ENCODE measurements around the gene RTRAF. TPM values are rescaled to one million over a fixed set of nuclear protein-coding genes. Genes with fewer than 3 reads are reported as not detected.

RTRAF gene
- total and polyA plus RNA-seq, 8 donors, result 4.9 to 202 (median 144) TPM

GRCh38 chr14:51978681-51979085 is 10.7 kb upstream of the RTRAF start:
- peaks cover 0 to 10% (median 4%) of the 10 kb centered on the region in 4 donors for H3K4me1 ChIP-seq
- no peak overlapping the region for H3K4me3 ChIP-seq
- WGBS, 5 donors, result 15 to 45% (median 20%) methylated on average over 2 of the region's 2 CpGs
- no peaks in the 10 kb centered on the region for H3K27me3 ChIP-seq
- intact Hi-C loops (cut with DNase I; ENCODE audit: low total_unique reads), result no loop called here
- no peaks in the 10 kb centered on the region for H3K36me3 ChIP-seq
- H3K27ac ChIP-seq, result no peak overlapping the region
- TF ChIP-seq POLR2AphosphoS5 (IDR thresholded peaks at IDR 0.05) (no peak), EP300 (IDR thresholded peaks at IDR 0.05) (no peak), POLR2A (IDR thresholded peaks at IDR 0.05) (no peak), CTCF (IDR thresholded peaks at IDR 0.05) (no peak)
- DNase-seq, result no peak
- no peaks in the 10 kb centered on the region for H3K9me3 ChIP-seq

GRCh38 chr14:51979088-51979709 is 10.1 kb upstream of the RTRAF start:
- peak; percentile 88 to 93 for DNase-seq
- peak in 1 of 3 donors; percentile 49 for TF ChIP-seq POLR2AphosphoS5 (IDR thresholded peaks at IDR 0.05)
- TF ChIP-seq POLR2A (IDR thresholded peaks at IDR 0.05), result no peak
- TF ChIP-seq EP300 (IDR thresholded peaks at IDR 0.05), result no peak
- peak in 6 of 7 experiments; percentile 56 to 93 (median 90) for TF ChIP-seq CTCF (IDR thresholded peaks at IDR 0.05)
- H3K36me3 ChIP-seq, result no peaks in the 10 kb centered on the region
- no peaks in the 10 kb centered on the region for H3K9me3 ChIP-seq
- H3K27ac ChIP-seq, result no peak overlapping the region
- peaks cover 0 to 10% (median 4%) of the 10 kb centered on the region in 4 donors for H3K4me1 ChIP-seq
- WGBS, 5 donors, result 21 to 24% (median 23%) methylated on average over 17 of the region's 17 CpGs
- H3K27me3 ChIP-seq, result no peaks in the 10 kb centered on the region
- no peak overlapping the region for H3K4me3 ChIP-seq
- intact Hi-C loops (cut with DNase I; ENCODE audit: low total_unique reads), result no loop called here

- peaks cover 0 to 10% (median 4%) of the 10 kb centered on the region in 4 donors for H3K4me1 ChIP-seq
- no peak for DNase-seq
- H3K4me3 ChIP-seq, result no peak overlapping the region
- 76 to 88% (median 84%) methylated on average over 4 of the region's 4 CpGs for WGBS, 5 donors
- TF ChIP-seq EP300 (IDR thresholded peaks at IDR 0.05), result no peak
- TF ChIP-seq POLR2AphosphoS5 (IDR thresholded peaks at IDR 0.05), result no peak
- TF ChIP-seq CTCF (IDR thresholded peaks at IDR 0.05), result no peak
- no peak for TF ChIP-seq POLR2A (IDR thresholded peaks at IDR 0.05)
- intact Hi-C loops (cut with DNase I; ENCODE audit: low total_unique reads), result no loop called here
- H3K27ac ChIP-seq, result no peak overlapping the region
- H3K36me3 ChIP-seq, result no peaks in the 10 kb centered on the region
- H3K9me3 ChIP-seq, result no peaks in the 10 kb centered on the region
- H3K27me3 ChIP-seq, result no peaks in the 10 kb centered on the region
Observed at GRCh38 chr14:51981218-51981854, 8.0 kb upstream of the RTRAF start.

- Histone ChIP-seq H3K27ac (peak overlapping the region in 4 of 5 donors; percentile 93 to 96 (median 94)), H3K4me1 (peaks cover 13 to 43% (median 30%) of the 10 kb centered on the region in 4 donors), H3K27me3 (no peaks in the 10 kb centered on the region), H3K36me3 (peaks cover 0 to 22% (median 17%) of the 10 kb centered on the region in 4 donors), H3K4me3 (peak overlapping the region in 1 of 4 donors; percentile 96), H3K9me3 (no peaks in the 10 kb centered on the region)
- 27 to 59% (median 37%) methylated on average over 1 of the region's 1 CpG for WGBS, 5 donors
- DNase-seq, result no peak
- intact Hi-C loops (cut with DNase I; ENCODE audit: low total_unique reads), result no loop called here
- no peak for TF ChIP-seq CTCF (IDR thresholded peaks at IDR 0.05)
- TF ChIP-seq POLR2AphosphoS5 (IDR thresholded peaks at IDR 0.05), result no peak
- TF ChIP-seq POLR2A (IDR thresholded peaks at IDR 0.05), result no peak
- TF ChIP-seq EP300 (IDR thresholded peaks at IDR 0.05), result no peak
Observed at GRCh38 chr14:51988221-51988620, 1.1 kb upstream of the RTRAF start.

Measured in stomach (tissue), 9 donors.